ENCODE data around the gene ADAMTSL1. TPM values are rescaled to one million over a fixed set of nuclear protein-coding genes. Genes with fewer than 3 reads are reported as not detected.

The ADAMTSL1 gene
- total and polyA plus RNA-seq, 9 of the 15 experiments (the other 6 are each of a cell fraction or from before 2014, with no cell fraction given), result 0.01 TPM; not detected in 8

DNA sequence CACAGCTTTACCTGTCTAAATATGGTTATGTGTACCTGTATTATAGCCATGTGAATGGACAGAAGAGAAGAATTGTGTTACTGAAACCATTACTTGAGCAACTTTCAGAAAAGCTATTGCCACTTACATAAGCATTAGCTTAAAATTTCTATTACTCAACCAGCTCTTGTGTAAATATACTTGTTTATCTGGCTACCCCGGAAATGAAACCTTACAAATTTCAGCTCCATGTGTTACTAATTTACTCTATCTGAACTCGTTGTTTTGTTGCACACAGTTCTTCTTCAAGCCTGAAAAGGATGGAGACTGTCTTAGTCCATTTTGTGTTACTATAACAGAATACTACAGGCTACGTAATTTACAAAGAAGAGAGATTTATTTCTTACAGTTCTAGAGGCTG lies 22.5 kb upstream of the ADAMTSL1 start (continued):
- TF ChIP-seq, protein P1, sequence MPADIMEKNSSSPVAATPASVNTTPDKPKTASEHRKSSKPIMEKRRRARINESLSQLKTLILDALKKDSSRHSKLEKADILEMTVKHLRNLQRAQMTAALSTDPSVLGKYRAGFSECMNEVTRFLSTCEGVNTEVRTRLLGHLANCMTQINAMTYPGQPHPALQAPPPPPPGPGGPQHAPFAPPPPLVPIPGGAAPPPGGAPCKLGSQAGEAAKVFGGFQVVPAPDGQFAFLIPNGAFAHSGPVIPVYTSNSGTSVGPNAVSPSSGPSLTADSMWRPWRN (IDR thresholded peaks at IDR 0.05; ENCODE audit: low read depth), result no peak

DNA sequence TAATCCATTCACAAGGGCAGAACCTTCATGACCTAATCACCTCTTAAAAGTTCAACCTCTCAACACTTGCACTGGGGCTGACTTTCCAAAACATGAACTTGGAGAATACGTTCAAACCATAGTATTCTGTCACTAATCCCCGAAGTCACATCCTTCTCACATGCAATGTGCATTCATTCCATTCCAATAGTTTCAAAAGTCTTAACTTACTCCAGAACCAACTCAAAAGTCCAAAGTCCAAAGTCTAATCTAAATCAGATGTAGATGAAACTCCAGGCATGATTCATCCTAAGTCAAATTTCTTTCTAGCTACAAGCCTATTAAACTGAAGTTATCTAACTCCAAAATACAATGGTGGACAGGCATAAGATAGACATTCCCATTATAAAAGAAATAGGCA lies 21.7 kb upstream of the ADAMTSL1 start:
- FAIRE-seq (no peak), ATAC-seq (no peak)

More for the DNA sequence above, 21.7 kb upstream of the ADAMTSL1 start:
- in situ Hi-C loops (cut with MboI) (no loop called here), intact Hi-C loops (cut with micrococcal nuclease) (no loop called here)
- CTCF ChIA-PET (ENCODE audit: low intra/inter-chr PET ratio), result no interaction called here
- no peak overlapping the region for H3K4me3 ChIP-seq
- H3K4me2 ChIP-seq (ENCODE audit: insufficient read depth, low read length), result no peak overlapping the region
- no peaks in the 10 kb centered on the region for H3K79me2 ChIP-seq (ENCODE audit: control insufficient read depth, insufficient read depth, low read length)
- H4K20me1 ChIP-seq (replicated peaks; ENCODE audit: control insufficient read depth, insufficient read depth, low read length), result no peaks in the 10 kb centered on the region
- H3K9ac ChIP-seq (ENCODE audit: insufficient read depth in 1 of 2, low read depth in 2 of 2, low read length in 2 of 2), result no peak overlapping the region
- no TSS peak for BruUV-seq (replicated peaks)
- WGBS (ENCODE audit: insufficient coverage, low coverage, missing lambda C conversion rate), result 0% methylated on average over 2 of the region's 2 CpGs
- no peaks in the 10 kb centered on the region for H3K4me1 ChIP-seq (replicated peaks in 1 of 2; ENCODE audit: control insufficient read depth in 2 of 2, insufficient read depth in 2 of 2, low read length in 2 of 2)
- H3K27ac ChIP-seq (ENCODE audit: extremely low read depth, low read depth, low read length), result no peak overlapping the region
- no peaks in the 10 kb centered on the region for H3K9me3 ChIP-seq (replicated peaks; ENCODE audit: control insufficient read depth, insufficient read depth, low read depth, low read length)
- POLR2A ChIA-PET, result no interaction called here
- no peaks in the 10 kb centered on the region for H3K36me3 ChIP-seq (ENCODE audit: control insufficient read depth, insufficient read depth, low read length)
- H2AFZ ChIP-seq (ENCODE audit: low read depth, low read length), result no peak overlapping the region
- no peaks in the 10 kb centered on the region for H3K27me3 ChIP-seq (ENCODE audit: control insufficient read depth in 2 of 2, insufficient read depth in 2 of 2, low read length in 2 of 2)
- no peaks in the 10 kb centered on the region for H3K9me1 ChIP-seq (ENCODE audit: control insufficient read depth, insufficient read depth, low read length)
- DNase-seq (ENCODE audit: extremely low read depth in 1 of 4, low spot score in 3 of 4), result no peak
- no peak for TF ChIP-seq RAD51 (IDR thresholded peaks at IDR 0.05; ENCODE audit: borderline replicate concordance, low read depth)
- no peak for TF ChIP-seq TRIM25 (IDR thresholded peaks at IDR 0.05; ENCODE audit: borderline replicate concordance)
- TF ChIP-seq, protein P2, sequence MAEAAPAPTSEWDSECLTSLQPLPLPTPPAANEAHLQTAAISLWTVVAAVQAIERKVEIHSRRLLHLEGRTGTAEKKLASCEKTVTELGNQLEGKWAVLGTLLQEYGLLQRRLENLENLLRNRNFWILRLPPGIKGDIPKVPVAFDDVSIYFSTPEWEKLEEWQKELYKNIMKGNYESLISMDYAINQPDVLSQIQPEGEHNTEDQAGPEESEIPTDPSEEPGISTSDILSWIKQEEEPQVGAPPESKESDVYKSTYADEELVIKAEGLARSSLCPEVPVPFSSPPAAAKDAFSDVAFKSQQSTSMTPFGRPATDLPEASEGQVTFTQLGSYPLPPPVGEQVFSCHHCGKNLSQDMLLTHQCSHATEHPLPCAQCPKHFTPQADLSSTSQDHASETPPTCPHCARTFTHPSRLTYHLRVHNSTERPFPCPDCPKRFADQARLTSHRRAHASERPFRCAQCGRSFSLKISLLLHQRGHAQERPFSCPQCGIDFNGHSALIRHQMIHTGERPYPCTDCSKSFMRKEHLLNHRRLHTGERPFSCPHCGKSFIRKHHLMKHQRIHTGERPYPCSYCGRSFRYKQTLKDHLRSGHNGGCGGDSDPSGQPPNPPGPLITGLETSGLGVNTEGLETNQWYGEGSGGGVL (CRISPR knock-in tag; IDR thresholded peaks at IDR 0.05), result no peak
- no peak for TF ChIP-seq KAT8 (IDR thresholded peaks at IDR 0.05; ENCODE audit: low read depth)

Data from K562 (cell line).